OCI-LY3 (cell line): ENCODE measurements around the gene SLCO2A1.

ENCODE experiments used
- CTCF ChIP-seq: fragments of 200-600, 300-600 bp; sonication (generic); IDR thresholded peaks from 2 replicates; pipeline ENCODE4 v1.5.1; 2014; ENCODE audit warnings: antibody characterized with exemption, low read length, low read depth
- EZH2phosphoT487 ChIP-seq: fragments of 200-600 bp; shearing (Covaris generic); IDR thresholded peaks from 2 replicates; pipeline ENCODE4 v1.6.1; 2018; ENCODE audit warnings: antibody characterized with exemption, mixed run types, low read depth

GRCh38 chr3:133890972-133891644 is 138.6 kb downstream of the SLCO2A1 start:
- no peak for TF ChIP-seq CTCF
- no peak for TF ChIP-seq EZH2phosphoT487
